ENCODE data around the gene ATP5F1B.

- TF ChIP-seq CTCF (IDR thresholded peaks at IDR 0.05), result no peak
- TF ChIP-seq REST (IDR thresholded peaks at IDR 0.05; ENCODE audit: insufficient read depth in 1 of 2, low read depth in 2 of 2, low read length in 1 of 2), result no peak
Observed at GRCh38 chr12:56688846-56689109, 43.0 kb upstream of the ATP5F1B start.
